GM12801 (cell line): ENCODE measurements around the gene ZNF576.

Experiments used
- TF ChIP-seq, protein P1 (sequence below): IDR thresholded peaks from one replicate; pipeline ENCODE4 v1.5.1; 2011; ENCODE audit warnings: control low read depth; ENCODE audit not compliant: insufficient read length; ENCODE audit errors: extremely low read depth

ZNF576 gene

GRCh38 chr19:43628646-43629326 is 32.4 kb downstream of the ZNF576 start:
- TF ChIP-seq, protein P1, sequence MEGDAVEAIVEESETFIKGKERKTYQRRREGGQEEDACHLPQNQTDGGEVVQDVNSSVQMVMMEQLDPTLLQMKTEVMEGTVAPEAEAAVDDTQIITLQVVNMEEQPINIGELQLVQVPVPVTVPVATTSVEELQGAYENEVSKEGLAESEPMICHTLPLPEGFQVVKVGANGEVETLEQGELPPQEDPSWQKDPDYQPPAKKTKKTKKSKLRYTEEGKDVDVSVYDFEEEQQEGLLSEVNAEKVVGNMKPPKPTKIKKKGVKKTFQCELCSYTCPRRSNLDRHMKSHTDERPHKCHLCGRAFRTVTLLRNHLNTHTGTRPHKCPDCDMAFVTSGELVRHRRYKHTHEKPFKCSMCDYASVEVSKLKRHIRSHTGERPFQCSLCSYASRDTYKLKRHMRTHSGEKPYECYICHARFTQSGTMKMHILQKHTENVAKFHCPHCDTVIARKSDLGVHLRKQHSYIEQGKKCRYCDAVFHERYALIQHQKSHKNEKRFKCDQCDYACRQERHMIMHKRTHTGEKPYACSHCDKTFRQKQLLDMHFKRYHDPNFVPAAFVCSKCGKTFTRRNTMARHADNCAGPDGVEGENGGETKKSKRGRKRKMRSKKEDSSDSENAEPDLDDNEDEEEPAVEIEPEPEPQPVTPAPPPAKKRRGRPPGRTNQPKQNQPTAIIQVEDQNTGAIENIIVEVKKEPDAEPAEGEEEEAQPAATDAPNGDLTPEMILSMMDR = no peak

- TF ChIP-seq, protein P1 = no peak
Observed at GRCh38 chr19:43631491-43631890, 35.1 kb downstream of the ZNF576 start.

- TF ChIP-seq, protein P1 = no peak
Observed at GRCh38 chr19:43633520-43633919, 37.1 kb downstream of the ZNF576 start.

GRCh38 chr19:43634068-43634467 is 37.7 kb downstream of the ZNF576 start:
- TF ChIP-seq, protein P1 = no peak

DNA sequence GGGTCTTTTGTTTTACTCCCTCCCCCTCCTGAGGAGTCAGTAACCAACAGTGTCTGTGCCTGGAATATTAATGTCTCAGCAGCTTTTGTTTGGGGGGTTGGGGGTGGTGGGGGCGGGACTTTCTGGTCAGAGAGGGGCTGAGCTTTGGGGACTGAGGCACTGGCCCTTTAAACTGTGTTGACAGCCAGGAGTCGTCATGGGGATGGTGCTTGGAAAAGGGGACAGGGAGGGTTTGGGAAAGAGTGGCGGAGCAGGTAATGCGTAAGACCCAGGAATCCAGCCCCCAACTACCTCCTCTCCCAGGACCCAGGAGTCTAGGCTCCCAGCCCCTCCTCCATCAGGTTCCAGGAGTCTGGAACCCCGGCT is 38.1 kb downstream of the ZNF576 start:
- TF ChIP-seq, protein P1 = no peak

- TF ChIP-seq, protein P1 = no peak
Observed at GRCh38 chr19:43634872-43635560, 38.6 kb downstream of the ZNF576 start.

- TF ChIP-seq, protein P1 = no peak
Observed at GRCh38 chr19:43636121-43636683, 39.8 kb downstream of the ZNF576 start.
